HepG2 (cell line): Measurements from ENCODE around the gene TMEM80. TPM values are rescaled to one million over a fixed set of nuclear protein-coding genes. Genes with fewer than 3 reads are reported as not detected.
A peak's percentile ranks its signal among the peaks of the same experiment; 100 is the strongest.

Source experiments
- EED ChIP-seq: sonication (generic); formaldehyde crosslinking; IDR thresholded peaks from 2 replicates; pipeline ENCODE4 v1.5.0; 2020; ENCODE audit warnings: mild to moderate bottlenecking, missing genetic modification reagents
- FOSL2 ChIP-seq: sonication (generic); formaldehyde crosslinking; IDR thresholded peaks from 2 replicates; pipeline ENCODE4 v1.4.0; 2020; ENCODE audit warnings: missing genetic modification reagents
- FOXC1 ChIP-seq: sonication (generic); formaldehyde crosslinking; IDR thresholded peaks from 2 replicates; pipeline ENCODE4 v1.8.0; 2022; ENCODE audit warnings: mild to moderate bottlenecking, missing genetic modification reagents, borderline replicate concordance
- HBP1 ChIP-seq: IDR thresholded peaks from 2 replicates; pipeline ENCODE4 v1.6.1; 2016; ENCODE audit warnings: low read depth, control low read depth
- KLF13 ChIP-seq: sonication (generic); formaldehyde crosslinking; IDR thresholded peaks from 2 replicates; pipeline ENCODE4 v1.4.0; 2020; ENCODE audit warnings: mild to moderate bottlenecking, missing genetic modification reagents
- MIXL1 ChIP-seq: IDR thresholded peaks from 2 replicates; pipeline ENCODE4 v1.6.1; 2016
- MTERF4 ChIP-seq: sonication (generic); formaldehyde crosslinking; IDR thresholded peaks from 2 replicates; pipeline ENCODE4 v1.8.0; 2023; ENCODE audit warnings: mild to moderate bottlenecking, missing genetic modification reagents
- NFRKB ChIP-seq: fragments of 450-650 bp; IDR thresholded peaks from 2 replicates; pipeline ENCODE4 v1.6.1; 2017
- NFYB ChIP-seq: sonication (generic); formaldehyde crosslinking; IDR thresholded peaks from 2 replicates; pipeline ENCODE4 v1.4.0; 2020; ENCODE audit warnings: missing genetic modification reagents
- SRF ChIP-seq: IDR thresholded peaks from 2 replicates; pipeline ENCODE4 v1.6.1; 2011; ENCODE audit warnings: mild to moderate bottlenecking, low read depth, low read length, moderate library complexity
- ZBTB20 ChIP-seq: sonication (generic); formaldehyde crosslinking; IDR thresholded peaks from 2 replicates; pipeline ENCODE4 v1.8.1; 2023; ENCODE audit warnings: missing genetic modification reagents, low read depth, mild to moderate bottlenecking, borderline replicate concordance
- ZBTB46 ChIP-seq: sonication (generic); formaldehyde crosslinking; IDR thresholded peaks from 2 replicates; pipeline ENCODE4 v1.4.0; 2020; ENCODE audit warnings: mild to moderate bottlenecking, missing genetic modification reagents, borderline replicate concordance
- ZFYVE20 ChIP-seq: sonication (generic); formaldehyde crosslinking; IDR thresholded peaks from 2 replicates; pipeline ENCODE4 v1.8.0; 2023; ENCODE audit warnings: low read depth, mild to moderate bottlenecking, moderate library complexity, missing genetic modification reagents, borderline replicate concordance
- ZNF136 ChIP-seq: sonication (generic); formaldehyde crosslinking; IDR thresholded peaks from 2 replicates; pipeline ENCODE4 v1.8.1; 2022; ENCODE audit warnings: low read depth, mild to moderate bottlenecking, moderate library complexity, missing genetic modification reagents
- ZNF160 ChIP-seq: sonication (generic); formaldehyde crosslinking; IDR thresholded peaks from 2 replicates; pipeline ENCODE4 v1.8.0; 2022; ENCODE audit warnings: mild to moderate bottlenecking, inconsistent platforms, missing genetic modification reagents
- ZNF543 ChIP-seq: sonication (generic); formaldehyde crosslinking; IDR thresholded peaks from 2 replicates; pipeline ENCODE4 v1.4.0; 2020; ENCODE audit warnings: mild to moderate bottlenecking, missing genetic modification reagents
- ZNF660 ChIP-seq: sonication (generic); formaldehyde crosslinking; IDR thresholded peaks from 2 replicates; pipeline ENCODE4 v1.5.1; 2020; ENCODE audit warnings: mild to moderate bottlenecking, low read depth, missing genetic modification reagents, borderline replicate concordance
- ZNF720 ChIP-seq: sonication (generic); formaldehyde crosslinking; IDR thresholded peaks from 2 replicates; pipeline ENCODE4 v1.4.0; 2020; ENCODE audit warnings: missing genetic modification reagents
- ZNF773 ChIP-seq: sonication (generic); formaldehyde crosslinking; IDR thresholded peaks from 2 replicates; pipeline ENCODE4 v1.4.0; 2020; ENCODE audit warnings: missing genetic modification reagents, borderline replicate concordance
- ZNF83 ChIP-seq: sonication (generic); formaldehyde crosslinking; IDR thresholded peaks from 2 replicates; pipeline ENCODE4 v1.4.0; 2020; ENCODE audit warnings: missing genetic modification reagents, mild to moderate bottlenecking, borderline replicate concordance
- ZSCAN20 ChIP-seq: sonication (generic); formaldehyde crosslinking; IDR thresholded peaks from 2 replicates; pipeline ENCODE4 v1.4.0; 2020; ENCODE audit warnings: missing genetic modification reagents, mild to moderate bottlenecking, borderline replicate concordance
- ZXDC ChIP-seq: sonication (generic); formaldehyde crosslinking; IDR thresholded peaks from 2 replicates; pipeline ENCODE4 v1.5.0; 2020; ENCODE audit warnings: mild to moderate bottlenecking, missing genetic modification reagents
- polyA plus RNA-seq, 8 experiments: library from polyadenylated mRNA; depleted of rRNA in 3 of 8; stranded (reverse) in 7 of 8; unstranded in 1 of 8; fragments of >200 nt; fragmentation: Illumina TruSeq in 4 of 8; extraction: Trizol in 4 of 8; gene quantifications; 2 replicates each; pipeline versions ENCODE4 v1.2.1 to v1.2.3, GENCODE V29; 2011 to 2016; ENCODE audit warnings: low read depth in 4 of 8, missing spikeins in 1 of 8, mixed read lengths in 1 of 8; ENCODE audit not compliant: insufficient read depth in 1 of 8
- total RNA-seq, 5 experiments: library from RNA; depleted of rRNA; stranded (reverse); fragments of >200 nt; fragmentation: Illumina TruSeq; extraction: Trizol; gene quantifications; 2 replicates each; pipeline ENCODE4 v1.2.3, GENCODE V29; 2016; ENCODE audit warnings: low read depth in 1 of 5
- TF ChIP-seq, protein P1 (sequence below): sonication (generic); formaldehyde crosslinking; IDR thresholded peaks from 2 replicates; pipeline ENCODE4 v1.4.0; 2020; ENCODE audit warnings: mild to moderate bottlenecking, missing genetic modification reagents

The TMEM80 gene
- total and polyA plus RNA-seq, 2 of the 13 experiments (the other 11 are each of a cell fraction or from before 2014, with no cell fraction given) = 5.6 to 17.1 TPM

GRCh38 chr11:694563-695287 lies 891 bp upstream of the TMEM80 start, which contains the start of gene DEAF1 (continued):
- TF ChIP-seq ZXDC (peak; percentile 50; the same call in 1 of the 2 replicates), NFYB (CRISPR knock-in tag) (no peak), HBP1 (CRISPR knock-in tag) (no peak), ZNF160 (CRISPR knock-in tag) (0 out of 2 replicates have a peak, but pooled peaks have one; percentile 10), ZFYVE20 (CRISPR knock-in tag) (0 out of 2 replicates have a peak, but pooled peaks have one; percentile 59), ZNF773 (CRISPR knock-in tag) (no peak), FOSL2 (no peak), ZBTB46 (CRISPR knock-in tag) (no peak), MIXL1 (CRISPR knock-in tag) (no peak), KLF13 (CRISPR knock-in tag) (no peak), ZBTB20 (CRISPR knock-in tag) (no peak), MTERF4 (CRISPR knock-in tag) (no peak), NFRKB (no peak), FOXC1 (no peak), ZNF83 (CRISPR knock-in tag) (no peak), EED (CRISPR knock-in tag) (0 out of 2 replicates have a peak, but pooled peaks have one; percentile 68), ZNF720 (CRISPR knock-in tag) (no peak), ZNF543 (CRISPR knock-in tag) (0 out of 2 replicates have a peak, but pooled peaks have one; percentile 33), ZNF136 (no peak), SRF (no peak), ZSCAN20 (CRISPR knock-in tag) (peak; percentile 29; the same call in 1 of the 2 replicates), ZNF660 (CRISPR knock-in tag) (no peak)
- TF ChIP-seq, protein P1, sequence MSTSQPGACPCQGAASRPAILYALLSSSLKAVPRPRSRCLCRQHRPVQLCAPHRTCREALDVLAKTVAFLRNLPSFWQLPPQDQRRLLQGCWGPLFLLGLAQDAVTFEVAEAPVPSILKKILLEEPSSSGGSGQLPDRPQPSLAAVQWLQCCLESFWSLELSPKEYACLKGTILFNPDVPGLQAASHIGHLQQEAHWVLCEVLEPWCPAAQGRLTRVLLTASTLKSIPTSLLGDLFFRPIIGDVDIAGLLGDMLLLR = peak; percentile 51; the same call in 1 of the 2 replicates
